Fibroblast of lung (primary cell): Measurements from ENCODE around the gene CAPZB. TPM values are rescaled to one million over a fixed set of nuclear protein-coding genes. Genes with fewer than 3 reads are reported as not detected.
A peak's percentile ranks its signal among the peaks of the same experiment; 100 is the strongest.

ENCODE experiments used
- DNase-seq, 2 donors: peaks; one replicate each; pipeline versions ENCODE4 v3.0.0 to v3.0.0-alpha.2; 2010; ENCODE audit warnings: low read depth in 2 of 2
- H2AFZ ChIP-seq: 2 replicates; pipeline ENCODE4 v1.5.1; 2012; ENCODE audit warnings: low read length, control low read depth, inconsistent platforms
- H3K27ac ChIP-seq: 2 replicates; pipeline ENCODE4 v1.5.1; 2011; ENCODE audit warnings: low read length, control low read depth; ENCODE audit not compliant: insufficient read depth
- H3K27me3 ChIP-seq: 2 replicates; pipeline ENCODE4 v1.5.1; 2011; ENCODE audit warnings: mild to moderate bottlenecking, low read length; ENCODE audit not compliant: control insufficient read depth, insufficient read depth
- H3K36me3 ChIP-seq: 2 replicates; pipeline ENCODE4 v1.5.1; 2011; ENCODE audit warnings: low read length; ENCODE audit not compliant: control insufficient read depth, insufficient read depth
- H3K4me1 ChIP-seq: 2 replicates; pipeline ENCODE4 v1.5.1; 2011; ENCODE audit warnings: low read length; ENCODE audit not compliant: control insufficient read depth, insufficient read depth; ENCODE audit errors: extremely low read depth
- H3K4me2 ChIP-seq: 2 replicates; pipeline ENCODE4 v1.5.1; 2011; ENCODE audit warnings: low read length, control low read depth; ENCODE audit not compliant: insufficient read depth; ENCODE audit errors: extremely low read depth
- H3K4me3 ChIP-seq, 4 experiments: fragments of 200-600 bp in 1 of 4; sonication (generic) in 1 of 4; replicated peaks in 1 of 4; 2 replicates each; pipeline ENCODE4 v1.5.1; 2011 to 2016; ENCODE audit warnings: low read length in 4 of 4, low read depth in 3 of 4, mild to moderate bottlenecking in 3 of 4, control low read depth in 2 of 4, inconsistent platforms in 1 of 4, mixed read lengths in 1 of 4; ENCODE audit not compliant: insufficient read depth in 1 of 4; ENCODE audit errors: control extremely low read depth in 1 of 4
- H3K79me2 ChIP-seq: 2 replicates; pipeline ENCODE4 v1.5.1; 2012; ENCODE audit warnings: mild to moderate bottlenecking, low read length, inconsistent platforms; ENCODE audit not compliant: control insufficient read depth, insufficient read depth
- H3K9ac ChIP-seq: 2 replicates; pipeline ENCODE4 v1.5.1; 2011; ENCODE audit warnings: mild to moderate bottlenecking, low read length, control low read depth; ENCODE audit not compliant: insufficient read depth
- H3K9me3 ChIP-seq: 2 replicates; pipeline ENCODE4 v1.5.1; 2012; ENCODE audit warnings: low read depth, low read length; ENCODE audit not compliant: control insufficient read depth, insufficient read depth
- H4K20me1 ChIP-seq: 2 replicates; pipeline ENCODE4 v1.5.1; 2011; ENCODE audit warnings: low read length; ENCODE audit not compliant: control insufficient read depth, insufficient read depth; ENCODE audit errors: extremely low read depth
- CTCF ChIP-seq, 2 donors: IDR thresholded peaks in 1 of 2; conservative IDR thresholded peaks in 1 of 2; 1 replicate in 1 of 2; 2 replicates in 1 of 2; pipeline ENCODE4 v1.5.1; 2011 to 2012; ENCODE audit warnings: low read length in 2 of 2, control low read depth in 1 of 2, inconsistent platforms in 1 of 2, low read depth in 1 of 2, mild to moderate bottlenecking in 1 of 2
- EZH2 ChIP-seq: IDR thresholded peaks from 2 replicates; pipeline ENCODE4 v1.5.1; 2012; ENCODE audit warnings: low read length, control low read depth, mild to moderate bottlenecking; ENCODE audit errors: missing control alignments
- polyA plus RNA-seq, 2 donors: library from polyadenylated mRNA; depleted of rRNA in 1 of 2; stranded (reverse) in 1 of 2; unstranded in 1 of 2; fragments of >200 nt; gene quantifications; 2 replicates each; pipeline ENCODE4 v1.2.1, GENCODE V29; 2011 to 2012; ENCODE audit warnings: missing spikeins in 1 of 2
- total RNA-seq: library from RNA; depleted of rRNA; stranded (reverse); fragments of >200 nt; gene quantifications from 2 replicates; pipeline ENCODE4 v1.2.1, GENCODE V29; 2014

The CAPZB gene
- total and polyA plus RNA-seq, 2 donors (not counting 1 experiment from before 2014, with no cell fraction given) = 104 to 495 TPM

- Histone ChIP-seq H3K4me3 (no peak overlapping the region), H3K27me3 (no peaks in the 10 kb centered on the region), H3K4me2 (peak overlapping the region; percentile 38), H3K9me3 (no peaks in the 10 kb centered on the region), H2AFZ (no peak overlapping the region), H3K4me1 (peaks cover 36% of the 10 kb centered on the region), H3K9ac (no peak overlapping the region), H4K20me1 (no peaks in the 10 kb centered on the region), H3K27ac (peak overlapping the region; percentile 34), H3K79me2 (peaks cover 57% of the 10 kb centered on the region), H3K36me3 (peaks cover 13% of the 10 kb centered on the region)
- TF ChIP-seq EZH2 (no peak), CTCF (conservative IDR thresholded peaks at IDR 0.05 in 1 of 2, IDR thresholded peaks at IDR 0.05 in 1 of 2; ENCODE audit: low read depth in 1 of 2, low read length in 2 of 2) (no peak)
- DNase-seq = peak; percentile 70 to 71
These were observed 99.3 kb downstream of the CAPZB start for GRCh38 chr1:19385869-19386591.

- Histone ChIP-seq H3K9ac (no peak overlapping the region), H4K20me1 (no peaks in the 10 kb centered on the region), H3K27me3 (no peaks in the 10 kb centered on the region), H3K4me3 (no peak overlapping the region), H3K27ac (peak overlapping the region; percentile 34), H3K9me3 (no peaks in the 10 kb centered on the region), H3K4me1 (peaks cover 29% of the 10 kb centered on the region), H3K4me2 (no peak overlapping the region), H2AFZ (no peak overlapping the region), H3K79me2 (peaks cover 51% of the 10 kb centered on the region), H3K36me3 (peaks cover 15% of the 10 kb centered on the region)
- no peak for DNase-seq
- no peak for TF ChIP-seq CTCF (conservative IDR thresholded peaks at IDR 0.05 in 1 of 2, IDR thresholded peaks at IDR 0.05 in 1 of 2; ENCODE audit: low read depth in 1 of 2, low read length in 2 of 2)
- TF ChIP-seq EZH2 = no peak
These were observed 100.1 kb downstream of the CAPZB start for GRCh38 chr1:19385221-19385620.

- peak overlapping the region; percentile 34 for H3K27ac ChIP-seq
- no peaks in the 10 kb centered on the region for H4K20me1 ChIP-seq
- no peaks in the 10 kb centered on the region for H3K27me3 ChIP-seq
- peaks cover 25% of the 10 kb centered on the region for H3K4me1 ChIP-seq
- no peak for DNase-seq
- peaks cover 47% of the 10 kb centered on the region for H3K79me2 ChIP-seq
- H3K36me3 ChIP-seq = peaks cover 17% of the 10 kb centered on the region
- no peak overlapping the region for H3K9ac ChIP-seq
- no peak overlapping the region for H3K4me2 ChIP-seq
- no peak overlapping the region for H2AFZ ChIP-seq
- H3K4me3 ChIP-seq = no peak overlapping the region
- H3K9me3 ChIP-seq = no peaks in the 10 kb centered on the region
- TF ChIP-seq EZH2 = no peak
- TF ChIP-seq CTCF (conservative IDR thresholded peaks at IDR 0.05 in 1 of 2, IDR thresholded peaks at IDR 0.05 in 1 of 2; ENCODE audit: low read depth in 1 of 2, low read length in 2 of 2) = no peak
These were observed 100.6 kb downstream of the CAPZB start for GRCh38 chr1:19384772-19385187.
